ENCODE data around the gene CDPF1.

Gene CDPF1

GRCh38 chr22:46280999-46281623, 31.0 kb upstream of the CDPF1 start:
- Histone ChIP-seq H3K36me3 (ENCODE audit: control insufficient read depth, insufficient read depth, low read length) (peaks cover 14% of the 10 kb centered on the region), H3K27ac (ENCODE audit: insufficient read depth, low read depth, low read length, poor library complexity, severe bottlenecking) (no peak overlapping the region)

GRCh38 chr22:46280063-46280817, 30.1 kb upstream of the CDPF1 start:
- Histone ChIP-seq H3K36me3 (ENCODE audit: control insufficient read depth, insufficient read depth, low read length) (peaks cover 16% of the 10 kb centered on the region), H3K27ac (ENCODE audit: insufficient read depth, low read depth, low read length, poor library complexity, severe bottlenecking) (no peak overlapping the region), H3K27me3 (ENCODE audit: control insufficient read depth, insufficient read depth, low read length, poor library complexity, severe bottlenecking) (no peaks in the 10 kb centered on the region), H3K4me1 (ENCODE audit: control insufficient read depth, insufficient read depth, low read length) (no peaks in the 10 kb centered on the region), H3K9me3 (ENCODE audit: control insufficient read depth, low read length) (no peaks in the 10 kb centered on the region), H3K4me3 (ENCODE audit: insufficient read depth, low read depth, low read length) (no peak overlapping the region)
- 93 to 97% methylated on average over 12 of the region's 12 CpGs for WGBS, 2 experiments

More at GRCh38 chr22:46280999-46281623, 31.0 kb upstream of the CDPF1 start:
- no peak overlapping the region for H3K4me3 ChIP-seq (ENCODE audit: insufficient read depth, low read depth, low read length)
- no peaks in the 10 kb centered on the region for H3K9me3 ChIP-seq (ENCODE audit: control insufficient read depth, low read length)
- WGBS, 2 experiments: 88 to 89% methylated on average over 19 of the region's 19 CpGs
- no peaks in the 10 kb centered on the region for H3K4me1 ChIP-seq (ENCODE audit: control insufficient read depth, insufficient read depth, low read length)
- H3K27me3 ChIP-seq (ENCODE audit: control insufficient read depth, insufficient read depth, low read length, poor library complexity, severe bottlenecking): no peaks in the 10 kb centered on the region

GRCh38 chr22:46278656-46279645, 28.9 kb upstream of the CDPF1 start:
- 92% methylated on average over 22 of the region's 22 CpGs for WGBS, 2 experiments
- H3K27ac ChIP-seq (ENCODE audit: insufficient read depth, low read depth, low read length, poor library complexity, severe bottlenecking): no peak overlapping the region
- H3K4me1 ChIP-seq (ENCODE audit: control insufficient read depth, insufficient read depth, low read length): no peaks in the 10 kb centered on the region
- peaks cover 13% of the 10 kb centered on the region for H3K36me3 ChIP-seq (ENCODE audit: control insufficient read depth, insufficient read depth, low read length)
- H3K9me3 ChIP-seq (ENCODE audit: control insufficient read depth, low read length): no peaks in the 10 kb centered on the region
- H3K4me3 ChIP-seq (ENCODE audit: insufficient read depth, low read depth, low read length): no peak overlapping the region
- H3K27me3 ChIP-seq (ENCODE audit: control insufficient read depth, insufficient read depth, low read length, poor library complexity, severe bottlenecking): no peaks in the 10 kb centered on the region

- Histone ChIP-seq H3K27me3 (ENCODE audit: control insufficient read depth, insufficient read depth, low read length, poor library complexity, severe bottlenecking) (no peaks in the 10 kb centered on the region), H3K4me1 (ENCODE audit: control insufficient read depth, insufficient read depth, low read length) (no peaks in the 10 kb centered on the region), H3K4me3 (ENCODE audit: insufficient read depth, low read depth, low read length) (no peak overlapping the region), H3K27ac (ENCODE audit: insufficient read depth, low read depth, low read length, poor library complexity, severe bottlenecking) (no peak overlapping the region), H3K9me3 (ENCODE audit: control insufficient read depth, low read length) (no peaks in the 10 kb centered on the region), H3K36me3 (ENCODE audit: control insufficient read depth, insufficient read depth, low read length) (peaks cover 17% of the 10 kb centered on the region)
- 87 to 96% methylated on average over 3 to 4 of the region's 7 CpGs for WGBS, 2 experiments
These were observed 26.5 kb upstream of the CDPF1 start for GRCh38 chr22:46276563-46276962.

GRCh38 chr22:46275455-46276122, 25.5 kb upstream of the CDPF1 start:
- H3K36me3 ChIP-seq (ENCODE audit: control insufficient read depth, insufficient read depth, low read length): peaks cover 17% of the 10 kb centered on the region
- no peaks in the 10 kb centered on the region for H3K4me1 ChIP-seq (ENCODE audit: control insufficient read depth, insufficient read depth, low read length)
- no peak overlapping the region for H3K27ac ChIP-seq (ENCODE audit: insufficient read depth, low read depth, low read length, poor library complexity, severe bottlenecking)
- H3K9me3 ChIP-seq (ENCODE audit: control insufficient read depth, low read length): no peaks in the 10 kb centered on the region
- no peaks in the 10 kb centered on the region for H3K27me3 ChIP-seq (ENCODE audit: control insufficient read depth, insufficient read depth, low read length, poor library complexity, severe bottlenecking)
- WGBS, 2 experiments: 93 to 95% methylated on average over 3 of the region's 3 CpGs
- H3K4me3 ChIP-seq (ENCODE audit: insufficient read depth, low read depth, low read length): no peak overlapping the region

- Histone ChIP-seq H3K27ac (ENCODE audit: insufficient read depth, low read depth, low read length, poor library complexity, severe bottlenecking) (no peak overlapping the region), H3K9me3 (ENCODE audit: control insufficient read depth, low read length) (no peaks in the 10 kb centered on the region), H3K27me3 (ENCODE audit: control insufficient read depth, insufficient read depth, low read length, poor library complexity, severe bottlenecking) (no peaks in the 10 kb centered on the region), H3K4me3 (ENCODE audit: insufficient read depth, low read depth, low read length) (no peak overlapping the region), H3K4me1 (ENCODE audit: control insufficient read depth, insufficient read depth, low read length) (no peaks in the 10 kb centered on the region), H3K36me3 (ENCODE audit: control insufficient read depth, insufficient read depth, low read length) (peaks cover 17% of the 10 kb centered on the region)
- 95% methylated on average over 8 of the region's 8 CpGs for WGBS, 2 experiments
These were observed 24.3 kb upstream of the CDPF1 start for GRCh38 chr22:46274381-46274780.

GRCh38 chr22:46273432-46274148, 23.5 kb upstream of the CDPF1 start:
- no peak overlapping the region for H3K27ac ChIP-seq (ENCODE audit: insufficient read depth, low read depth, low read length, poor library complexity, severe bottlenecking)

GRCh38 chr22:46272762-46273431, 22.8 kb upstream of the CDPF1 start:
- Histone ChIP-seq H3K9me3 (ENCODE audit: control insufficient read depth, low read length) (no peaks in the 10 kb centered on the region), H3K27ac (ENCODE audit: insufficient read depth, low read depth, low read length, poor library complexity, severe bottlenecking) (no peak overlapping the region), H3K36me3 (ENCODE audit: control insufficient read depth, insufficient read depth, low read length) (peaks cover 9% of the 10 kb centered on the region), H3K4me1 (ENCODE audit: control insufficient read depth, insufficient read depth, low read length) (no peaks in the 10 kb centered on the region), H3K4me3 (ENCODE audit: insufficient read depth, low read depth, low read length) (no peak overlapping the region), H3K27me3 (ENCODE audit: control insufficient read depth, insufficient read depth, low read length, poor library complexity, severe bottlenecking) (no peaks in the 10 kb centered on the region)
- WGBS, 2 experiments: 94 to 95% methylated on average over 12 of the region's 12 CpGs

More at GRCh38 chr22:46273432-46274148, 23.5 kb upstream of the CDPF1 start:
- Histone ChIP-seq H3K9me3 (ENCODE audit: control insufficient read depth, low read length) (no peaks in the 10 kb centered on the region), H3K36me3 (ENCODE audit: control insufficient read depth, insufficient read depth, low read length) (peaks cover 10% of the 10 kb centered on the region), H3K27me3 (ENCODE audit: control insufficient read depth, insufficient read depth, low read length, poor library complexity, severe bottlenecking) (no peaks in the 10 kb centered on the region), H3K4me3 (ENCODE audit: insufficient read depth, low read depth, low read length) (no peak overlapping the region), H3K4me1 (ENCODE audit: control insufficient read depth, insufficient read depth, low read length) (no peaks in the 10 kb centered on the region)
- 94 to 95% methylated on average over 12 of the region's 12 CpGs for WGBS, 2 experiments

- Histone ChIP-seq H3K4me1 (ENCODE audit: control insufficient read depth, insufficient read depth, low read length) (peaks cover 3% of the 10 kb centered on the region), H3K36me3 (ENCODE audit: control insufficient read depth, insufficient read depth, low read length) (peaks cover 9% of the 10 kb centered on the region), H3K27me3 (ENCODE audit: control insufficient read depth, insufficient read depth, low read length, poor library complexity, severe bottlenecking) (peaks cover 4% of the 10 kb centered on the region), H3K4me3 (ENCODE audit: insufficient read depth, low read depth, low read length) (no peak overlapping the region), H3K27ac (ENCODE audit: insufficient read depth, low read depth, low read length, poor library complexity, severe bottlenecking) (no peak overlapping the region), H3K9me3 (ENCODE audit: control insufficient read depth, low read length) (no peaks in the 10 kb centered on the region)
- 94 to 96% methylated on average over 8 of the region's 8 CpGs for WGBS, 2 experiments
These were observed 22.1 kb upstream of the CDPF1 start for GRCh38 chr22:46272196-46272595.

All from ectodermal cell (in vitro differentiated cells).